ENCODE data around the gene POMC. TPM values are rescaled to one million over a fixed set of nuclear protein-coding genes. Genes with fewer than 3 reads are reported as not detected.

Gene POMC
- not detected in 2 replicates for total RNA-seq (2022)
- not detected for Bru-seq, nascent RNA
- not detected for BruChase-seq, experiment 1, labeled RNA remaining after a 6-hour chase
- BruChase-seq, experiment 2, labeled RNA remaining after a 2-hour chase: not detected
- long read RNA-seq: 0 reads

DNA sequence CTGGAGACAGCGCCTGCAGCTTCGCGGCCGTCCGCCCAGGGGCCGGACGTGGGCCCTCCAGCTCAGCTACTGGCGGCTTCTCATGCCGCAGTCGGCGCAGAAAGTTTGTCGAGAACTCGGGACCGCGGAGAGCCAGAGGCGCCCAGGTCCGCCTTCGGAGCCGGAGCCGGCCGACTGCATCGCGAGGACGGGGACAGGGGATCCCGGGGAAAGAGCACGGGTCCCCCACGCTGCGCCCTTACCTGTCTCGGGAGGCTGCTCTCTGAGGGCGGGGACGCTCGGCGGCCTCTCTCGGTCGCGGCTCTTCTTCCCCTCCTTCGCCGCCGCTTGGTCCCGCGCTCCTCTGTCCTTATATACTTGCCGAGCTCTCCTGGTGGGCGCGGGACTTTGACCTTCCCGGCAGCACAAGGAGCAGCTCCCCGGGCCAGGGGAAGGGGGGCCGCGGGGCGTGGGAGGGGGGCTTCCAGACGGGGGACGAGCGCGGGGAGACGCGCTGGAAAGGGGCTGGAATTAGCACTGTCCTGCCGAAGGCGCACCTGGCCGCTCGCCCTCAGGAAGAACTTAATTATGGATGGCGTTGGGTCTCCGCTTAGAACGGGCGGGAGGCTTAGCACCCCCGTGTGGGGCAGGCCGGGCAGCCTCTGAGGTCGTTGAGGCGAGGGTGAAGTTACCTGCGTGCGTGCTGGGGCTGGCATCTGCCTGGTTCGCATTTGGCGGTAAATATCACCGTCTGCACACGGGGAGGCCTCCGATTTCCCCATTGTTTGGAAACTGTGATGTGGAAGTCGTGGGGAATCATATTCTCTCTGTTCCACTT is at the start of gene POMC:
Gene POMC (minus strand): TSS at position 325 of the 817 bp plus-strand sequence. CDS start 3,808 bp downstream, outside the sequence.
- peak; percentile 17 for DNase-seq
- BruUV-seq (replicated peaks): no TSS peak
- CTCF ChIA-PET: interaction anchor here (0.7 to 1.1 kb wide), 2 partner anchors 27 to 29 kb away, joined by 3 to 6 read pairs; no protein-coding TSS in a partner anchor
- intact Hi-C loops (cut with micrococcal nuclease; ENCODE audit: unreplicated experiment): no loop called here
- H3K9me3 Mint-ChIP-seq (ENCODE audit: low read depth, unreplicated experiment): no peaks in the 10 kb centered on the region
- TF ChIP-seq CTCF (IDR thresholded peaks at IDR 0.05; ENCODE audit: unreplicated experiment): no peak
- peaks cover 99% of the 10 kb centered on the region for H3K27me3 Mint-ChIP-seq (ENCODE audit: unreplicated experiment)
- no peak within 1 kb of the TSS for H3K27ac Mint-ChIP-seq (ENCODE audit: unreplicated experiment)
- H3K36me3 Mint-ChIP-seq (ENCODE audit: insufficient read depth, unreplicated experiment): no peaks in the 10 kb centered on the region
- peak within 1 kb of the TSS; percentile 61 for H3K4me3 Mint-ChIP-seq (ENCODE audit: low read depth, unreplicated experiment)
- H3K4me1 Mint-ChIP-seq (ENCODE audit: low read depth, unreplicated experiment): no peaks in the 10 kb centered on the region

GRCh38 chr2:25218100-25218499 is 49.7 kb upstream of the POMC start:
- Mint-ChIP-seq H3K9me3 (ENCODE audit: low read depth, unreplicated experiment) (no peaks in the 10 kb centered on the region), H3K4me3 (ENCODE audit: low read depth, unreplicated experiment) (no peak overlapping the region), H3K36me3 (ENCODE audit: insufficient read depth, unreplicated experiment) (no peaks in the 10 kb centered on the region), H3K27ac (ENCODE audit: unreplicated experiment) (no peak overlapping the region), H3K4me1 (ENCODE audit: low read depth, unreplicated experiment) (no peaks in the 10 kb centered on the region), H3K27me3 (ENCODE audit: unreplicated experiment) (no peaks in the 10 kb centered on the region)
- CTCF ChIA-PET: interaction anchor here (0.7 kb wide), 1 partner anchor 17 kb away, joined by 7 read pairs; no protein-coding TSS in a partner anchor
- BruUV-seq (replicated peaks): no TSS peak
- intact Hi-C loops (cut with micrococcal nuclease; ENCODE audit: unreplicated experiment): no loop called here
- no peak for TF ChIP-seq CTCF (IDR thresholded peaks at IDR 0.05; ENCODE audit: unreplicated experiment)
- DNase-seq: no peak

DNA sequence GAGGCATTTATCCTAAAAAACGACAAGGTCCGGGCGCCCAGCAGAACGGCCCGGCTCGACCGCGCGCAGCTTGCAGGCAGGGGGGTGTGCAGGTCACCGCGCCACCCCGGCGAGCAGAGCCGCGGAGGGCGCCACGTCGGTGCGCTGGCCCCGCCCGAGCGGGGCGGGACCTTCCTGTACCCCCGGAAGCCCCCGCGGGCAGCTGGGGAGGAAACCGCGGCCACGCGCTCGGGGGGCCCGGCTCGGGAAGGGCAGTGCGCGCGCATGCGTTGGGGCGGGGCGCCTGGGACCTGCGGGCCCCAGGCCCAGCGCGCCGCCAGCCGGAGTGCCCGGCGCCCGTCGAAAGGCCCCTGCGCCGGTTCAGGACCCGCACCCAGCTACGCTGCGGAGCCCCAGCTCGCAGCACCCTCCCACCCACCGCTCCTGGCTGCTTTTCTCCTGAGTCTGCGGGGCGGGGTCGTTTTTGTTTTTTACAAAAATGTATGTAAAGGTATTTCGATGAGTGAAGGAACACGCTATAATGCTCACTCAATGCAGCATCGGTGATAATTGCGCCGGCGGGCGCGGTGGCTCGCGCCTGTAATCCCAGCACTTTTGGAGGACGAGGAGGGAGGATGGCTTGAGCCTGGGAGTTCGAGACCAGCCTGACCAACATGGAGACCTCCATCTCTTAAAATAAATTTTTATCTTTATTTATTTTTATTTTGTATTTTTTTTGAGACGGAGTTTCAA is 47.7 kb upstream of the POMC start:
- no peak for TF ChIP-seq CTCF (IDR thresholded peaks at IDR 0.05; ENCODE audit: unreplicated experiment)
- BruUV-seq (replicated peaks): no TSS peak
- Mint-ChIP-seq H3K4me3 (ENCODE audit: low read depth, unreplicated experiment) (peak overlapping the region; percentile 59), H3K27me3 (ENCODE audit: unreplicated experiment) (no peaks in the 10 kb centered on the region), H3K9me3 (ENCODE audit: low read depth, unreplicated experiment) (no peaks in the 10 kb centered on the region), H3K36me3 (ENCODE audit: insufficient read depth, unreplicated experiment) (no peaks in the 10 kb centered on the region), H3K27ac (ENCODE audit: unreplicated experiment) (no peak overlapping the region), H3K4me1 (ENCODE audit: low read depth, unreplicated experiment) (no peaks in the 10 kb centered on the region)
- CTCF ChIA-PET: no interaction called here
- DNase-seq: peak; percentile 70
- intact Hi-C loops (cut with micrococcal nuclease; ENCODE audit: unreplicated experiment): no loop called here

DNA sequence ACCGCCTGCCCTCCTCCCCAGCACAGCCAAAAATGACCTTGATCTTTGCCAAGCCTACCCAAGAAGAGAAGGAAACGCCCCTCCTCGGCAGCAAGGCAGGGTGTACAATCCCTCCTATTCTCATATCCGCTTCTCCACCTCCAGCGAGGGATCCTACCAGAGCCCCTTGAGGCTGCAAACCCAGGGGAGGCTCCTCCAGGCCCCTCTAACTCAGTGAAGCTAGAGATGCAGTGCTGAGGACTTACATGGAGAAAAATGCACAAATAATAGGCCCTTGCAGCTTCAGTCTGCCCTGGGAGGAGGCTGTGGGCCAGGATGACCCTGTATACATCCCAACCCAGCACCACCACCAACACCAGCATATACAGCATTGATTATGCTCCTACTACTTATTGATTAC is 46.9 kb upstream of the POMC start:
- Mint-ChIP-seq H3K36me3 (ENCODE audit: insufficient read depth, unreplicated experiment) (no peaks in the 10 kb centered on the region), H3K27me3 (ENCODE audit: unreplicated experiment) (no peaks in the 10 kb centered on the region), H3K4me3 (ENCODE audit: low read depth, unreplicated experiment) (peak overlapping the region; percentile 59), H3K27ac (ENCODE audit: unreplicated experiment) (no peak overlapping the region), H3K9me3 (ENCODE audit: low read depth, unreplicated experiment) (no peaks in the 10 kb centered on the region), H3K4me1 (ENCODE audit: low read depth, unreplicated experiment) (no peaks in the 10 kb centered on the region)
- CTCF ChIA-PET: no interaction called here
- intact Hi-C loops (cut with micrococcal nuclease; ENCODE audit: unreplicated experiment): no loop called here
- BruUV-seq (replicated peaks): no TSS peak
- no peak for TF ChIP-seq CTCF (IDR thresholded peaks at IDR 0.05; ENCODE audit: unreplicated experiment)
- DNase-seq: no peak
